GM12878 (cell line): ENCODE data around the gene TAS2R3. TPM values are rescaled to one million over a fixed set of nuclear protein-coding genes. Genes with fewer than 3 reads are reported as not detected.

Source experiments
- BMI1 ChIP-seq: fragments of 450-650 bp; IDR thresholded peaks from 2 replicates; pipeline ENCODE4 v1.6.1; 2016; ENCODE audit warnings: mild to moderate bottlenecking, moderate library complexity, borderline replicate concordance
- BRCA1 ChIP-seq: IDR thresholded peaks from 2 replicates; pipeline ENCODE4 v1.6.1; 2011; ENCODE audit warnings: low read depth, low read length, improper control_type of control experiment
- CUX1 ChIP-seq: IDR thresholded peaks from 2 replicates; pipeline ENCODE4 v1.6.1; 2012; ENCODE audit warnings: improper control_type of control experiment, low read depth, low read length; ENCODE audit not compliant: insufficient replicate concordance
- EGR1 ChIP-seq, 2 experiments: IDR thresholded peaks; 1 replicate in 1 of 2; 2 replicates in 1 of 2; pipeline ENCODE4 v1.6.1; 2011 to 2012; ENCODE audit warnings: low read depth in 2 of 2, low read length in 2 of 2, borderline replicate concordance in 1 of 2, mild to moderate bottlenecking in 1 of 2, moderate library complexity in 1 of 2
- ETV6 ChIP-seq, 2 experiments: fragments of 450-650 bp in 1 of 2; IDR thresholded peaks in 1 of 2; conservative IDR thresholded peaks in 1 of 2; 2 replicates each; pipeline ENCODE4 v1.6.1; 2014; ENCODE audit warnings: antibody characterized with exemption in 1 of 2, borderline replicate concordance in 1 of 2, low read depth in 1 of 2, mild to moderate bottlenecking in 1 of 2, moderate library complexity in 1 of 2
- HSF1 ChIP-seq: fragments of 150-350 bp; IDR thresholded peaks from 2 replicates; pipeline ENCODE4 v1.6.1; 2014; ENCODE audit warnings: mild to moderate bottlenecking, low read depth, low read length
- IRF5 ChIP-seq: fragments of 450-650 bp; IDR thresholded peaks from 2 replicates; pipeline ENCODE4 v1.6.1; 2017; ENCODE audit warnings: borderline replicate concordance
- PRDM15 ChIP-seq: fragments of 450-650 bp; formaldehyde crosslinking; IDR thresholded peaks from 2 replicates; pipeline ENCODE4 v1.4.0; 2020; ENCODE audit warnings: mild to moderate bottlenecking, moderate library complexity
- RAD51 ChIP-seq: fragments of 450-650 bp; IDR thresholded peaks from 2 replicates; pipeline ENCODE4 v1.6.1; 2016; ENCODE audit warnings: moderate library complexity, mild to moderate bottlenecking, inconsistent platforms
- SMARCA5 ChIP-seq: fragments of 450-650 bp; IDR thresholded peaks from 2 replicates; pipeline ENCODE4 v1.6.1; 2017; ENCODE audit warnings: mild to moderate bottlenecking
- SMC3 ChIP-seq: IDR thresholded peaks from 2 replicates; pipeline ENCODE4 v1.6.1; 2011; ENCODE audit warnings: low read length, improper control_type of control experiment, borderline replicate concordance
- SPI1 ChIP-seq: IDR thresholded peaks from 2 replicates; pipeline ENCODE4 v1.6.1; 2011; ENCODE audit warnings: low read depth, mild to moderate bottlenecking, low read length, moderate library complexity, borderline replicate concordance; ENCODE audit not compliant: insufficient read depth
- SREBF2 ChIP-seq: IDR thresholded peaks from 2 replicates; pipeline ENCODE4 v1.6.1; 2012; ENCODE audit warnings: mild to moderate bottlenecking, low read length
- SUPT20H ChIP-seq: IDR thresholded peaks from 2 replicates; pipeline ENCODE4 v1.6.1; 2011; ENCODE audit warnings: low read depth, mild to moderate bottlenecking, low read length, moderate library complexity, borderline replicate concordance; ENCODE audit not compliant: control insufficient read depth
- WRNIP1 ChIP-seq: IDR thresholded peaks from 2 replicates; pipeline ENCODE4 v1.6.1; 2011; ENCODE audit warnings: low read depth, low read length, improper control_type of control experiment, borderline replicate concordance
- ZNF217 ChIP-seq: fragments of 450-650 bp; IDR thresholded peaks from 2 replicates; pipeline ENCODE4 v1.6.1; 2017; ENCODE audit warnings: antibody characterized with exemption, mild to moderate bottlenecking
- polyA plus RNA-seq, 11 experiments: library from polyadenylated mRNA; depleted of rRNA in 4 of 11; unstranded in 6 of 11; stranded (reverse) in 5 of 11; fragments of >200 nt; fragmentation: Nextera tagmentation in 4 of 11; fragmentation: Illumina TruSeq in 1 of 11; extraction: Ambion mirVana in 4 of 11; extraction: Trizol in 1 of 11; gene quantifications; 1 replicate in 1 of 11; 2 replicates in 10 of 11; pipeline versions ENCODE4 v1.2.1 to v1.2.3, GENCODE V29; 2011 to 2016; ENCODE audit warnings: inconsistent platforms in 2 of 11, missing spikeins in 2 of 11, low read depth in 1 of 11
- total RNA-seq, 4 experiments: library from RNA; depleted of rRNA in 3 of 4; stranded (reverse); fragments of >200 nt in 3 of 4; fragmentation: Illumina TruSeq in 1 of 4; extraction: Trizol in 1 of 4; gene quantifications; 2 replicates each; pipeline versions ENCODE4 v1.2.1 to v1.2.3, GENCODE V29; 2013 to 2021

TAS2R3 gene
- total and polyA plus RNA-seq, 10 of the 15 experiments (the other 5 are each of a cell fraction or from before 2014, with no cell fraction given), result 0.21 to 1.1 (median 0.55) TPM; not detected in 4

- TF ChIP-seq SPI1 (peak; percentile 52; the same call in 1 of the 2 replicates), CUX1 (no peak), BMI1 (0 out of 2 replicates have a peak, but pooled peaks have one; percentile 33), ETV6 (conservative IDR thresholded peaks at IDR 0.05 in 1 of 2, IDR thresholded peaks at IDR 0.05 in 1 of 2; ENCODE audit: borderline replicate concordance in 1 of 2, low read depth in 1 of 2) (peak in 1 of 2 experiments; percentile 89; a peak in 2 of 4 replicates), EGR1 (IDR thresholded peaks at IDR 0.05; ENCODE audit: borderline replicate concordance in 1 of 2, low read depth in 2 of 2, low read length in 2 of 2) (peak; percentile 81 to 95), SREBF2 (peak; percentile 32; the same call in 1 of the 2 replicates), SUPT20H (no peak), RAD51 (peak; percentile 59), IRF5 (peak; percentile 36; the same call in 1 of the 2 replicates), SMC3 (peak; percentile 26; the same call in 1 of the 2 replicates), WRNIP1 (no peak), SMARCA5 (peak; percentile 97), BRCA1 (no peak), ZNF217 (0 out of 2 replicates have a peak, but pooled peaks have one; percentile 28), PRDM15 (CRISPR knock-in tag) (no peak), HSF1 (peak; percentile 83; the same call in 1 of the 2 replicates)
Observed at GRCh38 chr7:141737836-141738591, 25.9 kb upstream of the TAS2R3 start, which contains the start of gene SSBP1 (continued).
